ENCODE data around the gene SOX12. TPM values are rescaled to one million over a fixed set of nuclear protein-coding genes. Genes with fewer than 3 reads are reported as not detected.
"Not testable (repeated sequence)": the region's sequence is repeated elsewhere in the genome, so short reads cannot be mapped to it uniquely, and the experiment has no call there.

SOX12 gene
- total RNA-seq, 3 donors from 2014 or later, result 1.1 to 3.7 (median 3.3) TPM

- DNase-seq (ENCODE audit: low spot score in 2 of 2), result no peak
- intact Hi-C loops (cut with DNase I; ENCODE audit: low total_unique reads), result no loop called here
- Histone ChIP-seq H3K9me3 (no peaks in the 10 kb centered on the region), H3K27me3 (no peaks in the 10 kb centered on the region), H3K4me1 (peaks cover 4 to 6% of the 10 kb centered on the region in 2 donors), H3K27ac (peak overlapping the region; percentile 68 to 88), H3K4me3 (no peak overlapping the region), H3K36me3 (no peaks in the 10 kb centered on the region)
- TF ChIP-seq CTCF (IDR thresholded peaks at IDR 0.05) (no peak), POLR2AphosphoS5 (IDR thresholded peaks at IDR 0.05) (no peak), POLR2A (IDR thresholded peaks at IDR 0.05) (no peak)
These were observed 3.8 kb downstream of the SOX12 start for GRCh38 chr20:328975-329695.

- no peak for DNase-seq (ENCODE audit: low spot score in 2 of 2)
- no peak for TF ChIP-seq CTCF (IDR thresholded peaks at IDR 0.05)
- peak overlapping the region in 1 of 2 donors; percentile 88 for H3K27ac ChIP-seq
- no peaks in the 10 kb centered on the region for H3K36me3 ChIP-seq
- H3K27me3 ChIP-seq, result no peaks in the 10 kb centered on the region
- no peak overlapping the region for H3K4me3 ChIP-seq
- no peaks in the 10 kb centered on the region for H3K9me3 ChIP-seq
- H3K4me1 ChIP-seq, result peaks cover 4 to 6% of the 10 kb centered on the region in 2 donors
- intact Hi-C loops (cut with DNase I; ENCODE audit: low total_unique reads), result no loop called here
These were observed 4.5 kb downstream of the SOX12 start for GRCh38 chr20:329851-330232.

- DNase-seq (ENCODE audit: low spot score in 2 of 2), result no peak
- no peaks in the 10 kb centered on the region for H3K9me3 ChIP-seq
- TF ChIP-seq CTCF (IDR thresholded peaks at IDR 0.05) (peak; percentile 43 to 83 (median 72)), POLR2AphosphoS5 (IDR thresholded peaks at IDR 0.05) (no peak)
- intact Hi-C loops (cut with DNase I; ENCODE audit: low total_unique reads), result no loop called here
- H3K27ac ChIP-seq, result no peak overlapping the region
- H3K27me3 ChIP-seq, result no peaks in the 10 kb centered on the region
- no peaks in the 10 kb centered on the region for H3K36me3 ChIP-seq
- peaks cover 4 to 6% of the 10 kb centered on the region in 2 donors for H3K4me1 ChIP-seq
- H3K4me3 ChIP-seq, result no peak overlapping the region
These were observed 5.1 kb downstream of the SOX12 start for GRCh38 chr20:330233-331149.

- Histone ChIP-seq H3K4me3 (no peak overlapping the region), H3K9me3 (no peaks in the 10 kb centered on the region), H3K4me1 (peaks cover 0 to 3% of the 10 kb centered on the region in 2 donors), H3K36me3 (no peaks in the 10 kb centered on the region), H3K27ac (no peak overlapping the region), H3K27me3 (no peaks in the 10 kb centered on the region)
- DNase-seq (ENCODE audit: low spot score in 2 of 2), result no peak
- intact Hi-C loops (cut with DNase I; ENCODE audit: low total_unique reads), result no loop called here
- no peak for TF ChIP-seq POLR2A (IDR thresholded peaks at IDR 0.05)
- no peak for TF ChIP-seq POLR2AphosphoS5 (IDR thresholded peaks at IDR 0.05)
- TF ChIP-seq CTCF (IDR thresholded peaks at IDR 0.05), result no peak
These were observed 9.2 kb downstream of the SOX12 start for GRCh38 chr20:334578-334977.

- H3K4me3 ChIP-seq; H3K27ac ChIP-seq; H3K36me3 ChIP-seq; H3K27me3 ChIP-seq; H3K9me3 ChIP-seq; DNase-seq (ENCODE audit: low spot score in 2 of 2); intact Hi-C loops (cut with DNase I; ENCODE audit: low total_unique reads); H3K4me1 ChIP-seq: not testable (repeated sequence)
These were observed 10.7 kb downstream of the SOX12 start for GRCh38 chr20:336040-336439.

Measured in breast epithelium (tissue), 4 donors.